HT-29 (cell line): ENCODE measurements around the gene CUEDC2. TPM values are rescaled to one million over a fixed set of nuclear protein-coding genes. Genes with fewer than 3 reads are reported as not detected.

Source experiments
- DNase-seq: peaks from one replicate; pipeline ENCODE4 v3.0.0-alpha.2; 2015; ENCODE audit warnings: low spot score
- total RNA-seq: library from RNA; depleted of rRNA; stranded (reverse); fragments of >200 nt; shearing (Covaris generic); gene quantifications from 2 replicates; pipeline ENCODE4 v1.2.3, GENCODE V29; 2014

Gene CUEDC2
- total RNA-seq, 1 experiment from 2014 or later, result 37.0 TPM

GRCh38 chr10:102409604-102410428, 22.6 kb downstream of the CUEDC2 start:
- no peak for DNase-seq

GRCh38 chr10:102408728-102409603, 23.4 kb downstream of the CUEDC2 start:
- DNase-seq, result no peak

GRCh38 chr10:102408131-102408727, 24.1 kb downstream of the CUEDC2 start:
- DNase-seq, result no peak

GRCh38 chr10:102407425-102408130, 24.8 kb downstream of the CUEDC2 start:
- no peak for DNase-seq

- DNase-seq, result no peak
Observed at GRCh38 chr10:102406815-102407214, 25.6 kb downstream of the CUEDC2 start.

GRCh38 chr10:102405632-102406031, 26.7 kb downstream of the CUEDC2 start:
- DNase-seq, result no peak

- DNase-seq, result no peak
Observed at GRCh38 chr10:102405108-102405571, 27.2 kb downstream of the CUEDC2 start.

- DNase-seq, result no peak
Observed at GRCh38 chr10:102404361-102405107, 27.8 kb downstream of the CUEDC2 start.

GRCh38 chr10:102403115-102403514, 29.3 kb downstream of the CUEDC2 start:
- DNase-seq, result no peak

- DNase-seq, result no peak
Observed at GRCh38 chr10:102402512-102402896, 29.9 kb downstream of the CUEDC2 start.

GRCh38 chr10:102401735-102402511, 30.5 kb downstream of the CUEDC2 start:
- DNase-seq, result no peak

GRCh38 chr10:102401342-102401654, 31.1 kb downstream of the CUEDC2 start:
- no peak for DNase-seq

- DNase-seq, result no peak
Observed at GRCh38 chr10:102400598-102401341, 31.6 kb downstream of the CUEDC2 start.

GRCh38 chr10:102400076-102400475, 32.3 kb downstream of the CUEDC2 start:
- DNase-seq, result no peak

GRCh38 chr10:102399217-102400021, 33.0 kb downstream of the CUEDC2 start:
- DNase-seq, result peak; percentile 86

GRCh38 chr10:102398172-102399020, 34.0 kb downstream of the CUEDC2 start:
- no peak for DNase-seq
